Lower lobe of right lung (tissue), 2 donors: ENCODE data around the gene SMAD1. TPM values are rescaled to one million over a fixed set of nuclear protein-coding genes. Genes with fewer than 3 reads are reported as not detected.
A peak's percentile ranks its signal among the peaks of the same experiment; 100 is the strongest.
"Not testable (repeated sequence)": the region's sequence is repeated elsewhere in the genome, so short reads cannot be mapped to it uniquely, and the experiment has no call there.

Experiments
- ATAC-seq, 2 donors: fragments of 200-7000 bp; cut with Tn5 transposase; one replicate each; pipeline ENCODE4 v1.9.1; 2020 to 2022; ENCODE audit warnings: mild to moderate bottlenecking in 2 of 2, moderate library complexity in 2 of 2
- DNase-seq: peaks from one replicate; pipeline ENCODE4 v3.0.0-alpha.2; 2020
- H3K27ac ChIP-seq: fragments of 200-600 bp; one replicate; pipeline ENCODE4 v1.8.0; 2022
- H3K27me3 ChIP-seq: fragments of 200-600 bp; one replicate; pipeline ENCODE4 v1.8.0; 2022; ENCODE audit warnings: low read depth
- H3K36me3 ChIP-seq: fragments of 200-600 bp; one replicate; pipeline ENCODE4 v1.8.0; 2022; ENCODE audit warnings: mild to moderate bottlenecking
- H3K4me1 ChIP-seq: fragments of 200-600 bp; one replicate; pipeline ENCODE4 v1.8.0; 2022
- H3K4me3 ChIP-seq: fragments of 200-600 bp; one replicate; pipeline ENCODE4 v1.8.0; 2022; ENCODE audit warnings: mild to moderate bottlenecking
- H3K9me3 ChIP-seq: fragments of 200-600 bp; one replicate; pipeline ENCODE4 v1.8.0; 2022
- CTCF ChIP-seq: fragments of 200-600 bp; IDR thresholded peaks from one replicate; pipeline ENCODE4 v1.8.0; 2022; ENCODE audit warnings: antibody characterized with exemption, mild to moderate bottlenecking
- intact Hi-C: fragments of 100-400 bp; cut with DNase I; formaldehyde crosslinking; loops from one replicate; pipeline ENCODE4 v1.11.0; 2022
- total RNA-seq: library from RNA; stranded (reverse); fragmentation: NEBNext Ultra II Directional; extraction: Animal tissue kit (Norgen Biotek cat#: 25700); gene quantifications from one replicate; pipeline ENCODE4 v1.2.1, GENCODE V29; 2021
- donor health status: DM: no; HTN: yes; CAD: no; lungs with severe emphysema.

SMAD1 gene
- total RNA-seq, 1 donor from 2014 or later = 15.8 TPM

- DNase-seq (no peak), ATAC-seq (no peak)
- no peak overlapping the region for H3K4me3 ChIP-seq
- H3K36me3 ChIP-seq = no peaks in the 10 kb centered on the region
- no peak for TF ChIP-seq CTCF
- intact Hi-C loops = no loop called here
- H3K9me3 ChIP-seq = peaks cover 4% of the 10 kb centered on the region
- no peaks in the 10 kb centered on the region for H3K4me1 ChIP-seq
- H3K27me3 ChIP-seq = no peaks in the 10 kb centered on the region
- no peak overlapping the region for H3K27ac ChIP-seq
Observed at GRCh38 chr4:145565328-145565727, 83.7 kb downstream of the SMAD1 start.

GRCh38 chr4:145566086-145566708 lies 84.5 kb downstream of the SMAD1 start:
- Histone ChIP-seq H3K4me3 (no peak overlapping the region), H3K36me3 (no peaks in the 10 kb centered on the region), H3K4me1 (no peaks in the 10 kb centered on the region), H3K27ac (no peak overlapping the region), H3K27me3 (no peaks in the 10 kb centered on the region), H3K9me3 (peaks cover 4% of the 10 kb centered on the region)
- intact Hi-C loops = no loop called here
- no peak for TF ChIP-seq CTCF
- DNase-seq = no peak
- ATAC-seq = peak in 1 of 2 donors; percentile 27

- Histone ChIP-seq H3K4me1 (no peaks in the 10 kb centered on the region), H3K27ac (no peak overlapping the region), H3K27me3 (no peaks in the 10 kb centered on the region), H3K36me3 (no peaks in the 10 kb centered on the region), H3K9me3 (peaks cover 4% of the 10 kb centered on the region), H3K4me3 (no peak overlapping the region)
- TF ChIP-seq CTCF = no peak
- DNase-seq (no peak), ATAC-seq (no peak)
- intact Hi-C loops = no loop called here
Observed at GRCh38 chr4:145566768-145567167, 85.1 kb downstream of the SMAD1 start.

GRCh38 chr4:145567516-145567915 lies 85.9 kb downstream of the SMAD1 start:
- ATAC-seq (no peak), DNase-seq (no peak)
- no peak for TF ChIP-seq CTCF
- Histone ChIP-seq H3K4me3 (no peak overlapping the region), H3K27ac (no peak overlapping the region), H3K36me3 (no peaks in the 10 kb centered on the region), H3K27me3 (no peaks in the 10 kb centered on the region), H3K4me1 (no peaks in the 10 kb centered on the region), H3K9me3 (peaks cover 4% of the 10 kb centered on the region)
- intact Hi-C loops = no loop called here

- H3K4me3 ChIP-seq, H3K27me3 ChIP-seq, H3K36me3 ChIP-seq, H3K27ac ChIP-seq, H3K9me3 ChIP-seq, intact Hi-C loops, H3K4me1 ChIP-seq, ATAC-seq, DNase-seq: not testable (repeated sequence)
Observed at GRCh38 chr4:145574546-145574945, 92.9 kb downstream of the SMAD1 start.

- DNase-seq = no peak
- no peaks in the 10 kb centered on the region for H3K4me1 ChIP-seq
- no peak for TF ChIP-seq CTCF
- H3K36me3 ChIP-seq = no peaks in the 10 kb centered on the region
- H3K4me3 ChIP-seq = no peak overlapping the region
- no peaks in the 10 kb centered on the region for H3K27me3 ChIP-seq
- H3K9me3 ChIP-seq = no peaks in the 10 kb centered on the region
- H3K27ac ChIP-seq = no peak overlapping the region
- intact Hi-C loops = no loop called here
- no peak for ATAC-seq
Observed at GRCh38 chr4:145580906-145581305, 99.3 kb downstream of the SMAD1 start.
